ENCODE data around the gene CHN1. TPM values are rescaled to one million over a fixed set of nuclear protein-coding genes. Genes with fewer than 3 reads are reported as not detected.

Gene CHN1
- polyA plus RNA-seq, 6 donors from 2014 or later: 0.31 to 0.78 TPM; not detected in 4

DNA sequence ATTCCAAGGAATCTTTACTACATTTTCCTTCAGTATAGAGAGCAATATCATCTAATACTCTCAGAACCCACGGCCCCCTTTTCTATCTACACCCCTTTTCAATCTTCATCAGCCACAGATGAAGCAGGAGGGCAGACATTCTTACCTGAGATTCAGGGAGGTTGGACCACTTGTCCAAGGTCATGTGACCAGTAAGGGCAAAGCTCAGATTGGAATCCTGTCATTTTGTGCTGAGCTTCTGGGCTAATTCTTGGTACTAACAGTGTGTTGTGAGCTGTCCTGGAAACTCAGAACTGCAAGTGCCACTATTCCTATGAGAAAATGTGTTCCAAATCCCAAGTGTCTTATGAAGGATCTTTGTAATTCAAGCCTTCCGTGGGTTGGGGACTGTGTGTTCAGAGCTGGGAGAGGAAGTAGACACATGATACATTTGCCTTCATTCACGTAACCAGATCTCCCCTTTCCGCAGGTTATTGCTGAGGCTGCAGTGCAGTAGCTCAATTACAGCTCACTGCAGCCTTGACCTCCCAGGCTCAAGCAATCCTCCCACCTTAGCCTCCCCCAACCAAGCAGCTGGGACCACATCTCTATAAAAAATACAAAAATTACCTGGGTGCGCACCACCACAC is 244.2 kb downstream of the CHN1 start:
- ATAC-seq (ENCODE audit: low read depth in 2 of 2): no peak
- DNase-seq: no peak
- Mint-ChIP-seq H3K4me3 (no peak overlapping the region), H3K27ac (no peak overlapping the region), H3K36me3 (peaks cover 0 to 3% of the 10 kb centered on the region in 2 donors), H3K9me3 (peaks cover 0 to 5% (median 0%) of the 10 kb centered on the region in 7 donors), H3K4me1 (peaks cover 0 to 2% (median 0%) of the 10 kb centered on the region in 3 donors), H3K27me3 (peaks cover 12 to 42% (median 38%) of the 10 kb centered on the region in 3 donors)

DNA sequence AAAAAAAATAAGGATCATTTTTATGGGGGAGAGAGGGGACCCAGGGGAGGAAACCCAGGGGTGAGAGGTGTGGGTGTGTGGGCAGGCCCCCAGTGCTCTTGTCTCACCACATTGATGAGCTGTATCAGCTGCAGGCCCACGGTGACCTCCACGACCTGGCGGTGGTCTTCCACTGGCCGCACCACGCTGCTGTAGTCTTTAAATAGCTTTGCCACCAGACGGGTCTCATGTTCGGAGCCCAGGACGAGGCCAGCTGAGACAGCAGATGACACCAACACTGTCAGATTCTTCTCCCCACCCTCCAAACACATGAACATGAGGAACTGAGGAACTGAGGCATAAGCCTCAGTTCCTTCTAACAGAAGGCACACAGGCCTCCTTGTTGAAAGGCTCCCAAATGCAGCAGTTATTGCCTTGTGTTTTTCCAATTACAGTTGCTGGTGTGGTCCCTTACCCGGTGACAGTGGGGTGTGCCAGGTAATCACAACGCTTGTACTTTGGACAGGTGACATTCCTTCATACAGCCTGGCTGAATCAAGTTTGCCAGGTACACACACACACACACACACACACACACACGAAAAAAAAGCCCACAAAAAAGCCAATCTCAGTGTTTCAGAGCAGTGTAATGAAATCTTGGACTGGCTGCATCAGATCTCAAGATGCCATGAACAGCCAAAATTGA is 245.7 kb downstream of the CHN1 start:
- Mint-ChIP-seq H3K4me1 (peaks cover 0 to 2% (median 0%) of the 10 kb centered on the region in 3 donors), H3K27ac (no peak overlapping the region), H3K27me3 (peaks cover 12 to 37% (median 35%) of the 10 kb centered on the region in 3 donors), H3K36me3 (peaks cover 0 to 3% of the 10 kb centered on the region in 2 donors), H3K4me3 (no peak overlapping the region), H3K9me3 (peaks cover 0 to 5% (median 0%) of the 10 kb centered on the region in 7 donors)
- no peak for ATAC-seq (ENCODE audit: low read depth in 2 of 2)
- DNase-seq: no peak

DNA sequence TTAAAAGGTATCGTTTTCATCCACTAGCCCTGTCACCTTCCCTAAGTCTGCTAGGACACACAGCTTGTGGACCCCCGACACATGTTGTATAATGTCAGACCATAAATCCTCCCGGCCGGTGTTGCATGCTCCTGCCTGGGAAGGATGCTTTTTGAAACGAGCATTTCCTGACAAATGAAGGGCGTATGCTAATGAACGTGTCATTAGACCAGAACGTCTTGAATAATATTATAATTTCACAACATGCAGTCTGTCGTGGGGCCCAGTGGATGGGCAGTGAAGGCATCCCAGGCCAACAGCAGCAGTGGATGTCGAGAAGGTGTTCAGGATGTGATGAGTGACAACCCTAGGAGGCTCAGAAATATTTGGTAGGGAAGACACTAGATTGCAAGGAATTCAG is 248.4 kb downstream of the CHN1 start:
- Mint-ChIP-seq H3K9me3 (peaks cover 0 to 5% (median 0%) of the 10 kb centered on the region in 7 donors), H3K4me3 (no peak overlapping the region), H3K4me1 (peaks cover 13 to 21% (median 13%) of the 10 kb centered on the region in 3 donors), H3K27ac (no peak overlapping the region), H3K36me3 (peaks cover 0 to 3% of the 10 kb centered on the region in 2 donors), H3K27me3 (peaks cover 9 to 35% (median 34%) of the 10 kb centered on the region in 3 donors)
- ATAC-seq (ENCODE audit: low read depth in 2 of 2): no peak
- DNase-seq: no peak

DNA sequence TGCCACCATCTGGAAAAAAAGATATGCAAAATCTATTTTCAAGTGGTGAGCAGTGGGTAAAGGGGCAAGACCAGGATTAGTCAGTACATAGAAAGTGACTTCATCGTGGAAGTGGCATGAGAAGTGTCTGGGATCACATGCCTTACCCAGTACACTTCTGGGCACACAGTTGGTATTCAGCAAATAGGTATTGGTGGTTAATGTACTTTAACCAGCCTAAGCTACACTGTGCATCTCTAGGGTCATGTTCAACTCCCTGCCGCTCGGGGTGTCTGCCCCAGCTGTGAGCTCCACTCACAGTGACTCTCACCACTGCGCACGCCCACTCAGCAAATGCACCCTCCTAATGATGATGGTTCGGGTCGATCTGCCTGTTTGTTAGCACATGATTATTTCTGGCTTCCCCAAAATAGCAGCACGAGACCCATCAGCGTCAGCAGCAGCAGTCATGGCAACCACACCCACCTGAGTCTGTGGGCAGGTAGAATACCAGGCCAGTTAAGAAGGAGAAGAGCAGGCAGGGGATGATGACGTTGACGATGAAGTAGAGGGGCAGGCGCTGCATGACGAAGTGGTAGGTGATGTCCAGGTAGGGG is 252.0 kb downstream of the CHN1 start:
- ATAC-seq (ENCODE audit: low read depth in 2 of 2) (peak; percentile 20 to 53), DNase-seq (peak; percentile 28)

DNA sequence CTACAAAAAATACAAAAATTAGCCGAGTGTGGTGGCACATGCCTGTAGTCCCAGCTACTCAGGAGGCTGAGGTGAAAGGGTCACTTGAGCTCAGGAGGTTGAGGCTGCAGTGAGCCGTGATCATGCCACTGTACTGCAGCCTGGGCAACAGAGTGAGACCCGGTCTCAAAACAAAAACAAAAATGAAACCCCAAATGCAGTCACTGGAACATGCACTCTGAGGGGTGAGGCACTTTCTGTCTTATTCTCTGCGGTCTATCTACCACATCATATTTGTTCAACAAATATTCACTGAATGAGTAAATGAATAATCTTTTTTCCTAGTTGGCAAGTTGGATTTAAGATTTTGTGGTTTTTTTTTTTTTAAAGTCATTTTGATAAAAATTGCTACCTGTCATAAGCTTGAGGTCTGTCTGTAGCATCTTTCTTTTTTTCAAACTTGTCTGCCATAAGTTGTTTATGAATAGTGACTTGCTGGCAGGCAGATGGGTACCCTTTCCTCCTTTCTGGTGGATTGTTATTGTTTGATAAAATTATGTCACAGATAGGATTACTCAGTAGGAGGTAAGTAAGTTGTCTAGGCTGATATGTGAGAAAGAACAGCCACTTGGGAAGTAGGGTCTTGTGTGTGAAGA is 252.7 kb downstream of the CHN1 start:
- DNase-seq: peak; percentile 40
- Mint-ChIP-seq H3K4me3 (peak overlapping the region in 4 of 8 donors; percentile 13 to 55 (median 28)), H3K9me3 (no peaks in the 10 kb centered on the region), H3K36me3 (no peaks in the 10 kb centered on the region), H3K27me3 (peaks cover 0 to 6% (median 4%) of the 10 kb centered on the region in 3 donors), H3K27ac (peak overlapping the region; percentile 63 to 97 (median 84)), H3K4me1 (peaks cover 24 to 47% (median 33%) of the 10 kb centered on the region in 3 donors)
- ATAC-seq (ENCODE audit: low read depth in 2 of 2): peak; percentile 54

More for the DNA sequence above, 252.0 kb downstream of the CHN1 start:
- Mint-ChIP-seq H3K27ac (peak overlapping the region in 5 of 6 donors; percentile 63 to 97 (median 93)), H3K36me3 (no peaks in the 10 kb centered on the region), H3K9me3 (no peaks in the 10 kb centered on the region), H3K4me1 (peaks cover 24 to 47% (median 33%) of the 10 kb centered on the region in 3 donors), H3K27me3 (peaks cover 0 to 9% (median 7%) of the 10 kb centered on the region in 3 donors), H3K4me3 (peak overlapping the region in 1 of 8 donors; percentile 13)

DNA sequence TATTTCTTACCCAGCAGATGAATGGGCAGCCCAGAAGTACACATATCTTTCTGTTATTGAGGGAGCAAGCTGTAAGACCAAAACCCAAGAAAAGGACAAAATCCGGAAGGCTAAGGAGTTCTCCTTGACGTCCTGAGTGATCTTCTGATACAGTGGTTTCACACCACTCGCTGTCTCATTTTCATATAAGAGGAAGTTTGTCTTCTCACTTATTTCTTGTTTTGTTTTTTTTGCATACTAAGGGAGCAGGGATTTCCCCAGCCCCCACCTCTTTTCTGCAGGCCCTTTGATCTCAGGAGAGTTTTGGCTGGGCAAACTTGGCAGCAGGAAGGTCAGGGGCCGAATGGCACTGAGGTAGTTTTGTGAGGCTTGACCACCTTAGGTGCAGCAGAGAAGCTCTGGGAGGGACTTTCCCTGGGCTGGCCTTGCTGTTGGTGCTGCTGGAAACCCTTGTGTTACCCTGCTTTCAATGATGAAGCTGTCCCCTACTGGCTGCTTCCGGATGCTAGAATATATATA is 254.2 kb downstream of the CHN1 start:
- peaks cover 1 to 8% (median 5%) of the 10 kb centered on the region in 3 donors for H3K27me3 Mint-ChIP-seq
- peak; percentile 71 for DNase-seq
- peak overlapping the region in 5 of 6 donors; percentile 40 to 97 (median 56) for H3K27ac Mint-ChIP-seq
- H3K4me3 Mint-ChIP-seq: peak overlapping the region in 6 of 8 donors; percentile 12 to 64 (median 33)
- no peaks in the 10 kb centered on the region for H3K9me3 Mint-ChIP-seq
- ATAC-seq (ENCODE audit: low read depth in 2 of 2): peak; percentile 48 to 73
- H3K36me3 Mint-ChIP-seq: no peaks in the 10 kb centered on the region
- H3K4me1 Mint-ChIP-seq: peaks cover 24 to 45% (median 33%) of the 10 kb centered on the region in 3 donors

DNA sequence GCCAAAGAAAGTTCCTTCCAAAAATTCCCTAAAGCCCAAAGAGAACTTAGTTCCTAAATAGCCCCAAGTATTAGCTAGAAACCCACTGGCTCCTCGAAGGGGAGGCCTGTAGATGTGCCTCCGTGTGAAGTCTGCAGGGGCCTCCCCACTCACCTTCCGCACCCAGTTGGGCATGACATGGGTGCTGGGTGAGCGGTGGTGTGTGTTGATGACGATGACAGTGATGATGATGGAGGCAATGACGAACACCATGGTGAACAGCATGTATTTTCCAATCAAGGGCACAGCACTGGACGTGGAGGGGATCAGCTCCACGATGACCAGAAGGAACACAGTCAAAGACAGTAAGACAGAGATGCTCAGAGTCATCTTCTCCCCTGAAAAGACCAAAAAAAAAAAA is 255.4 kb downstream of the CHN1 start:
- ATAC-seq (ENCODE audit: low read depth in 2 of 2): peak; percentile 43 to 46
- no peaks in the 10 kb centered on the region for H3K36me3 Mint-ChIP-seq
- peak; percentile 32 for DNase-seq
- peak overlapping the region; percentile 85 to 97 (median 94) for H3K27ac Mint-ChIP-seq
- peaks cover 24 to 45% (median 33%) of the 10 kb centered on the region in 3 donors for H3K4me1 Mint-ChIP-seq
- no peaks in the 10 kb centered on the region for H3K9me3 Mint-ChIP-seq
- peaks cover 8 to 11% (median 11%) of the 10 kb centered on the region in 3 donors for H3K27me3 Mint-ChIP-seq
- H3K4me3 Mint-ChIP-seq: peak overlapping the region in 3 of 8 donors; percentile 20 to 54 (median 48)

DNA sequence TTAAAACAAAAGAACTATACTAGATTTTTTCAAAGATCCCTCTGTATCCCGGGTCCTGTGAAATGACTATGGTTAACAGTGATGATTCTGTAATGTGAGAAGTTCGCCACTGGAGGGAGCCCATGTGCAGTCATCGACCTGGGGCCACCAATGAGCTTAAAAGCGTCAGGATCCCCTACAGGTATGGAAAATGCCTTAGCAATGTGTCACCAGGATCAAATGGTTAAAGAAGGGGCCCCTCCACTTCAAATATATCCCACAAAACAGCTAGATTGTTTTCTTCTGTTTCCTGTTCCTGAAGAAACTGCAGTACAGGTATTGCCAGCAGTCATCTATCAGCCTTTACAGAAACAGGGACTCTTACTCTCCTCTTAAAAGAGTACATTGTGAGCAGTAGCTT is 256.2 kb downstream of the CHN1 start:
- H3K27ac Mint-ChIP-seq: peak overlapping the region in 3 of 6 donors; percentile 73 to 97 (median 84)
- peak overlapping the region in 1 of 8 donors; percentile 18 for H3K4me3 Mint-ChIP-seq
- no peaks in the 10 kb centered on the region for H3K36me3 Mint-ChIP-seq
- peak in 1 of 2 donors; percentile 30 for ATAC-seq (ENCODE audit: low read depth in 2 of 2)
- H3K9me3 Mint-ChIP-seq: no peaks in the 10 kb centered on the region
- peak; percentile 54 for DNase-seq
- peaks cover 8 to 13% (median 11%) of the 10 kb centered on the region in 3 donors for H3K27me3 Mint-ChIP-seq
- peaks cover 24 to 45% (median 33%) of the 10 kb centered on the region in 3 donors for H3K4me1 Mint-ChIP-seq

Other genes with a start within 250 kb of the CHN1 start
- gene CHRNA1, start 240.9 kb downstream of the CHN1 start, polyA plus RNA-seq (ENCODE audit: low read depth in 6 of 6): under 1 TPM in 2 of 6 donors, not detected in 4; 0.22 to 0.45 TPM
- gene ATF2, start 162.8 kb upstream of the CHN1 start, polyA plus RNA-seq (ENCODE audit: low read depth in 6 of 6): 10 to 100 TPM; 22.9 to 42.8 (median 35.4) TPM
- 100 to 1,000 TPM; 240 to 369 (median 311) TPM for gene ATP5MC3, start 176.3 kb upstream of the CHN1 start, polyA plus RNA-seq (ENCODE audit: low read depth in 6 of 6)